ENCODE data around the gene SLC22A12. TPM values are rescaled to one million over a fixed set of nuclear protein-coding genes. Genes with fewer than 3 reads are reported as not detected.

The SLC22A12 gene
- total RNA-seq, 1 experiment from 2014 or later = not detected

DNA sequence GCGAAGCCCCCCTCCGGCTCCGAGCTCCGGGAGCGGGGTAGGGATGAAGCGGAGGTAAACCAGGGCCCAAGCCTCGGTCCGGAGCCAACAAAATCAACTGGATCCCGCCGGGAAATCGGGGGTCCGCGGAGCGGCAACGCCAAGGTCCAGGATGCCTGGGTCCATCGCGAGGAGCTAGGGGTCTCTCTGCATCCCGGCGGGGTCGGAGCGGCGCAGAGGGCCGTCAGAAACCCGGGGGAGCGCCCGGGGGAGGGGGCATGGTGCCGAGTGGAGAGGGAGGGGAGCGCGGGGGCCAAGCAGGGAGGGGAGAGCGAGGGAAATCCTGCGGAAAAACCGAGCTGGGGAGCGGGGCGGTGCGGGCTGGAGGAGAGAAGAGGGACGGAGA, 51.8 kb downstream of the SLC22A12 start:
- BruUV-seq (replicated peaks) = no TSS peak

DNA sequence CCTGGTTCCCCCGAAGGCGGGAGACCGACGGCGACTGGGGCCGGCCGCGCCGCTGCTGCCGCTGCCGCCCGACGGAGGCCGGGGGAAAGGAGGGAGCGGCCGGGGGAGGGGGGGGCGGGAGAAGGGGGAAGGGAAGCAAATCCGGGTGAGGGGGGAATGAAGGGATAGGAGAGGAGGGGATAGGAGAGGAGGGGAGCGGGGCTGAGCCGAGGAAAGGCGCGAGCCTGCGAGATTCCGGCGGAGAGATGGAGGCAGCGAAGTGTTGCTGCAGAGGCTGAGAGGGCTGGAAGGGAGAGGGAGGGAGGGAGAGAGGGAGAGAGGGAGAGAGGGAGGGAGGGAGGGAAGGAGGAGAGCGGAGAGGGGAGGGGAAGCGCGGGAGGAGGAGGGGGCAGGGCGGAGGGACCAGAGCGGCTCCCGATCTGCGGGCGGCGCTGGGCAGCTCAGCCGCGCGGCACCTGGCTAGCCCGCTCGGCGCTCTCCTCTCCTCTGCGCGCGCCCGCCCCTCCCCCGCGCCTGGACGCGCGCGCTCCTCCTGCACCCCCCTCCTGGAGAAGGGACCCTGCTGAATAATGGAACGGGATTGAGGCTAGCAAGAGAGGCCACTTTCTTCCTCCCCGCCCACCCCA, 52.3 kb downstream of the SLC22A12 start:
- POLR2A ChIA-PET (ENCODE audit: unreplicated experiment) = no interaction called here
- 0 out of 2 replicates have a peak, but pooled peaks cover 3% of the 10 kb centered on the region for H4K20me1 ChIP-seq (ENCODE audit: low read length)
- no peak overlapping the region for H2AFZ ChIP-seq (ENCODE audit: low read length)
- intact Hi-C loops (cut with micrococcal nuclease) = no loop called here
- H3K27me3 ChIP-seq (ENCODE audit: low read length) = peaks cover 54% of the 10 kb centered on the region
- H3K36me3 ChIP-seq (ENCODE audit: low read depth, low read length) = no peaks in the 10 kb centered on the region
- CTCF ChIA-PET = no interaction called here
- BruUV-seq (replicated peaks) = no TSS peak
- ATAC-seq (0 out of 2 replicates have a peak, but pooled peaks have one; percentile 16), DNase-seq (no peak)
- no peaks in the 10 kb centered on the region for H3K79me2 ChIP-seq (ENCODE audit: low read length)
- no peak overlapping the region for H3K4me2 ChIP-seq (ENCODE audit: low read length)
- H3K9me2 ChIP-seq (replicated peaks; ENCODE audit: low read length) = no peaks in the 10 kb centered on the region
- H3K4me1 ChIP-seq (ENCODE audit: insufficient read depth, low read length) = no peaks in the 10 kb centered on the region
- no peaks in the 10 kb centered on the region for H3K9me3 ChIP-seq (ENCODE audit: low read length)
- H3K27ac ChIP-seq (ENCODE audit: low read length) = no peak overlapping the region
- no peak overlapping the region for H3K4me3 ChIP-seq (ENCODE audit: low read length)
- H3K9ac ChIP-seq (ENCODE audit: low read length) = no peak overlapping the region
- TF ChIP-seq, protein P1, sequence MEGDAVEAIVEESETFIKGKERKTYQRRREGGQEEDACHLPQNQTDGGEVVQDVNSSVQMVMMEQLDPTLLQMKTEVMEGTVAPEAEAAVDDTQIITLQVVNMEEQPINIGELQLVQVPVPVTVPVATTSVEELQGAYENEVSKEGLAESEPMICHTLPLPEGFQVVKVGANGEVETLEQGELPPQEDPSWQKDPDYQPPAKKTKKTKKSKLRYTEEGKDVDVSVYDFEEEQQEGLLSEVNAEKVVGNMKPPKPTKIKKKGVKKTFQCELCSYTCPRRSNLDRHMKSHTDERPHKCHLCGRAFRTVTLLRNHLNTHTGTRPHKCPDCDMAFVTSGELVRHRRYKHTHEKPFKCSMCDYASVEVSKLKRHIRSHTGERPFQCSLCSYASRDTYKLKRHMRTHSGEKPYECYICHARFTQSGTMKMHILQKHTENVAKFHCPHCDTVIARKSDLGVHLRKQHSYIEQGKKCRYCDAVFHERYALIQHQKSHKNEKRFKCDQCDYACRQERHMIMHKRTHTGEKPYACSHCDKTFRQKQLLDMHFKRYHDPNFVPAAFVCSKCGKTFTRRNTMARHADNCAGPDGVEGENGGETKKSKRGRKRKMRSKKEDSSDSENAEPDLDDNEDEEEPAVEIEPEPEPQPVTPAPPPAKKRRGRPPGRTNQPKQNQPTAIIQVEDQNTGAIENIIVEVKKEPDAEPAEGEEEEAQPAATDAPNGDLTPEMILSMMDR (conservative IDR thresholded peaks at IDR 0.05; ENCODE audit: low read depth, low read length) = no peak
- TF ChIP-seq EZH2phosphoT487 (IDR thresholded peaks at IDR 0.05; ENCODE audit: borderline replicate concordance, low read length) (no peak), EZH2 (IDR thresholded peaks at IDR 0.05; ENCODE audit: low read length, unreplicated experiment) (no peak)
- no peaks in the 10 kb centered on the region for H3F3A ChIP-seq (ENCODE audit: low read length, unreplicated experiment)

More for the DNA sequence above, 51.8 kb downstream of the SLC22A12 start:
- ChIA-PET CTCF (no interaction called here), POLR2A (ENCODE audit: unreplicated experiment) (no interaction called here)
- no peaks in the 10 kb centered on the region for H3K79me2 ChIP-seq (ENCODE audit: low read length)
- DNase-seq (no peak), ATAC-seq (no peak)
- H2AFZ ChIP-seq (ENCODE audit: low read length) = no peak overlapping the region
- H4K20me1 ChIP-seq (ENCODE audit: low read length) = 0 out of 2 replicates have a peak, but pooled peaks cover 3% of the 10 kb centered on the region
- no peaks in the 10 kb centered on the region for H3K4me1 ChIP-seq (ENCODE audit: insufficient read depth, low read length)
- no peaks in the 10 kb centered on the region for H3K36me3 ChIP-seq (ENCODE audit: low read depth, low read length)
- no peak overlapping the region for H3K4me3 ChIP-seq (ENCODE audit: low read length)
- no peaks in the 10 kb centered on the region for H3K9me2 ChIP-seq (replicated peaks; ENCODE audit: low read length)
- intact Hi-C loops (cut with micrococcal nuclease) = no loop called here
- H3K27ac ChIP-seq (ENCODE audit: low read length) = no peak overlapping the region
- no peak overlapping the region for H3K9ac ChIP-seq (ENCODE audit: low read length)
- no peak for TF ChIP-seq EZH2phosphoT487 (IDR thresholded peaks at IDR 0.05; ENCODE audit: borderline replicate concordance, low read length)
- TF ChIP-seq EZH2 (IDR thresholded peaks at IDR 0.05; ENCODE audit: low read length, unreplicated experiment) = peak; percentile 43
- H3K9me3 ChIP-seq (ENCODE audit: low read length) = no peaks in the 10 kb centered on the region
- no peak overlapping the region for H3K4me2 ChIP-seq (ENCODE audit: low read length)
- H3F3A ChIP-seq (ENCODE audit: low read length, unreplicated experiment) = no peaks in the 10 kb centered on the region
- H3K27me3 ChIP-seq (ENCODE audit: low read length) = peaks cover 54% of the 10 kb centered on the region

DNA sequence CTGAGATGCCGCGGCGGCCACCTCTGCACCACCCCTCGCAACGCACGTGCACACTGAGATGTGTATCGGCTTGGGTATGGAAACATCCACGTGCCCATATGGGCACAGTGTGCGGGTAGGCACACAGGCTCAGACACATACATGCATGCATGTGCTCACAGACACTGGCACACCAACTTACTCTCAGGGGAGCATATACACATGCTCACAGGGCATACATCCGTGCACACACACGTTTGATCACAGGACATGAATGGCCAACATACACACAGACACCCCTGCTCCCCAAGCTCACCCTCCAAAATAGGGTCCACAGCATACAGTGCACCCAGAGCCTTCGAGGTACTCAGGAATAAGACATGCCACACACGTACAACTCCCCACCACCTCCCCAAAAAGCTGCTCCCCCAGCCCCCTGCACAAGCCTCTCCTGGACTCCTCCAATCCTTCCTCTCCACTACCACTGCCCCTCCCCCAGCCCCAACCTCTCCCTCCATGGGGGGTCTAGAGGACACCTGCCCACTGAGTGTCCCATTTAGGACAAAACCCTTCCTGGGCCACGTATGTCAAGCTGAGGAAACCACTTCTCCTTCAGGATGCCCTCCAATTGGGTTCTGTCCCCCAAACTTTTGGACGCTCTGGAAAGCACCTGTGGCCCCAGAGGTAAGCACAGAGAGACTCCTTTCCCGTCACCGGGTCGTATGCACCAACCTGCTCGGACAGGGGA, 53.1 kb downstream of the SLC22A12 start:
- H3K4me3 ChIP-seq (ENCODE audit: low read length) = no peak overlapping the region
- ChIA-PET CTCF (no interaction called here), POLR2A (ENCODE audit: unreplicated experiment) (no interaction called here)
- no peaks in the 10 kb centered on the region for H3K36me3 ChIP-seq (ENCODE audit: low read depth, low read length)
- H3K9ac ChIP-seq (ENCODE audit: low read length) = no peak overlapping the region
- intact Hi-C loops (cut with micrococcal nuclease) = no loop called here
- no peaks in the 10 kb centered on the region for H3K9me2 ChIP-seq (replicated peaks; ENCODE audit: low read length)
- H3K79me2 ChIP-seq (ENCODE audit: low read length) = no peaks in the 10 kb centered on the region
- no peaks in the 10 kb centered on the region for H3F3A ChIP-seq (ENCODE audit: low read length, unreplicated experiment)
- H3K4me2 ChIP-seq (ENCODE audit: low read length) = no peak overlapping the region
- H2AFZ ChIP-seq (ENCODE audit: low read length) = no peak overlapping the region
- H3K27me3 ChIP-seq (ENCODE audit: low read length) = peaks cover 54% of the 10 kb centered on the region
- no peaks in the 10 kb centered on the region for H3K9me3 ChIP-seq (ENCODE audit: low read length)
- no peak overlapping the region for H3K27ac ChIP-seq (ENCODE audit: low read length)
- H3K4me1 ChIP-seq (ENCODE audit: insufficient read depth, low read length) = no peaks in the 10 kb centered on the region
- TF ChIP-seq EZH2phosphoT487 (IDR thresholded peaks at IDR 0.05; ENCODE audit: borderline replicate concordance, low read length) = peak; percentile 27; the same call in 1 of the 2 replicates
- TF ChIP-seq, protein P1 (conservative IDR thresholded peaks at IDR 0.05; ENCODE audit: low read depth, low read length) = no peak
- peak; percentile 36 for ATAC-seq
- 0 out of 2 replicates have a peak, but pooled peaks cover 3% of the 10 kb centered on the region for H4K20me1 ChIP-seq (ENCODE audit: low read length)
- DNase-seq = no peak
- BruUV-seq (replicated peaks) = no TSS peak
